H1 (cell line): ENCODE results near the gene CA9. TPM values are rescaled to one million over a fixed set of nuclear protein-coding genes. Genes with fewer than 3 reads are reported as not detected.

Source experiments
- CTCF ChIA-PET: fragments of 300-600 bp; sonication (Branson Sonifier 250); formaldehyde crosslinking; loops from one replicate; lab custom pipeline; 2021; ENCODE audit not compliant: partially characterized antibody; lab: Charles Lee
- POLR2A ChIA-PET: fragments of 300-600 bp; sonication (Branson Sonifier 250); formaldehyde crosslinking; loops from one replicate; lab custom pipeline; 2021; ENCODE audit warnings: inconsistent platforms; ENCODE audit not compliant: partially characterized antibody; lab: Charles Lee
- DNase-seq, 2 experiments: peaks; one replicate each; pipeline versions ENCODE4 v3.0.0 to v3.0.0-alpha.2; 2010 to 2022; ENCODE audit warnings: low spot score in 2 of 2, low read depth in 1 of 2, mixed read lengths in 1 of 2
- FAIRE-seq: peaks from 2 replicates; lab custom pipeline; 2011; peaks lifted over from hg19 to GRCh38; lab: Jason Lieb, UNC
- H2AFZ ChIP-seq: 2 replicates; pipeline ENCODE4 v1.8.1; 2012; ENCODE audit warnings: low read length, inconsistent platforms
- H2AK5ac ChIP-seq: 2 replicates; pipeline ENCODE4 v1.6.1; 2013; ENCODE audit warnings: low read depth, low read length
- H2BK120ac ChIP-seq: replicated peaks from 2 replicates; pipeline ENCODE3; 2013; ENCODE audit warnings: low read depth, low read length, inconsistent platforms
- H2BK12ac ChIP-seq: 2 replicates; pipeline ENCODE4 v1.6.1; 2013; ENCODE audit warnings: low read depth, low read length
- H2BK15ac ChIP-seq: 2 replicates; pipeline ENCODE4 v1.6.1; 2013; ENCODE audit warnings: low read length
- H2BK20ac ChIP-seq: 2 replicates; pipeline ENCODE4 v1.6.1; 2013; ENCODE audit warnings: low read length
- H2BK5ac ChIP-seq: 2 replicates; pipeline ENCODE4 v1.6.1; 2013; ENCODE audit warnings: low read depth, low read length
- H3K14ac ChIP-seq: 2 replicates; pipeline ENCODE4 v1.6.1; 2013; ENCODE audit warnings: inconsistent platforms; ENCODE audit not compliant: insufficient read length
- H3K18ac ChIP-seq: 2 replicates; pipeline ENCODE4 v1.6.1; 2013; ENCODE audit warnings: low read length; ENCODE audit errors: extremely low read depth
- H3K23ac ChIP-seq: 2 replicates; pipeline ENCODE4 v1.6.1; 2013; ENCODE audit warnings: inconsistent platforms; ENCODE audit not compliant: insufficient read length
- H3K23me2 ChIP-seq: 2 replicates; pipeline ENCODE4 v1.6.1; 2013; ENCODE audit warnings: low read depth, low read length
- H3K27ac ChIP-seq: 2 replicates; pipeline ENCODE4 v1.6.1; 2011; ENCODE audit warnings: low read depth, low read length, inconsistent platforms
- H3K27me3 ChIP-seq, 4 experiments: replicated peaks in 1 of 4; 1 replicate in 1 of 4; 2 replicates in 3 of 4; pipeline versions ENCODE4 v1.6.1 to v1.8.1; 2011 to 2013; ENCODE audit warnings: low read length in 3 of 4, mild to moderate bottlenecking in 3 of 4, inconsistent platforms in 2 of 4, mixed read lengths in 2 of 4, moderate library complexity in 1 of 4; ENCODE audit not compliant: control insufficient read depth in 3 of 4, insufficient read depth in 3 of 4; ENCODE audit errors: extremely low read depth in 1 of 4
- H3K36me3 ChIP-seq, 4 experiments: 2 replicates each; pipeline versions ENCODE4 v1.6.1 to v1.8.1; 2011 to 2013; ENCODE audit warnings: mild to moderate bottlenecking in 4 of 4, low read length in 3 of 4, moderate library complexity in 2 of 4, control low read depth in 1 of 4, inconsistent platforms in 1 of 4; ENCODE audit not compliant: insufficient read depth in 4 of 4, control insufficient read depth in 2 of 4
- H3K4ac ChIP-seq: replicated peaks from 2 replicates; pipeline ENCODE3; 2013; ENCODE audit warnings: low read length, low read depth, mixed read lengths, inconsistent platforms; ENCODE audit not compliant: insufficient read length
- H3K4me1 ChIP-seq, 4 experiments: replicated peaks in 1 of 4; 1 replicate in 1 of 4; 2 replicates in 3 of 4; pipeline versions ENCODE4 v1.6.1 to v1.8.1; 2011 to 2013; ENCODE audit warnings: low read length in 3 of 4, inconsistent platforms in 2 of 4, mixed read lengths in 1 of 4; ENCODE audit not compliant: insufficient read depth in 4 of 4, control insufficient read depth in 3 of 4
- H3K4me2 ChIP-seq, 2 experiments: 2 replicates each; pipeline versions ENCODE4 v1.6.1 to v1.8.1; 2011 to 2013; ENCODE audit warnings: low read depth in 2 of 2, low read length in 2 of 2, control low read depth in 1 of 2, inconsistent platforms in 1 of 2, mild to moderate bottlenecking in 1 of 2; ENCODE audit not compliant: insufficient read depth in 1 of 2
- H3K4me3 ChIP-seq, 4 experiments: fragments of 200-600, 300-600 bp in 1 of 4; sonication (generic), shearing (Covaris generic), sonication (Bioruptor Twin) in 1 of 4; 2 replicates each; pipeline versions ENCODE4 v1.5.1 to v1.8.1; 2011 to 2016; ENCODE audit warnings: low read length in 4 of 4, low read depth in 3 of 4, control low read depth in 2 of 4, inconsistent platforms in 2 of 4, mild to moderate bottlenecking in 2 of 4, mixed read lengths in 1 of 4, moderate library complexity in 1 of 4; ENCODE audit not compliant: insufficient read depth in 2 of 4; ENCODE audit errors: extremely low read depth in 1 of 4
- H3K56ac ChIP-seq: replicated peaks from 2 replicates; pipeline ENCODE3; 2013; ENCODE audit warnings: low read depth, mild to moderate bottlenecking, mixed read lengths, low read length, inconsistent platforms; ENCODE audit not compliant: insufficient read length
- H3K79me1 ChIP-seq: 2 replicates; pipeline ENCODE4 v1.6.1; 2013; ENCODE audit warnings: low read depth, low read length, control low read depth
- H3K79me2 ChIP-seq, 2 experiments: 2 replicates each; pipeline versions ENCODE4 v1.6.1 to v1.8.1; 2012 to 2013; ENCODE audit warnings: low read length in 2 of 2, mild to moderate bottlenecking in 2 of 2, inconsistent platforms in 1 of 2; ENCODE audit not compliant: insufficient read depth in 2 of 2, control insufficient read depth in 1 of 2
- H3K9ac ChIP-seq, 4 experiments: replicated peaks in 1 of 4; 1 replicate in 1 of 4; 2 replicates in 3 of 4; pipeline versions ENCODE4 v1.6.1 to v1.8.1; 2011 to 2013; ENCODE audit warnings: low read depth in 3 of 4, low read length in 3 of 4, control low read depth in 2 of 4, mild to moderate bottlenecking in 2 of 4, moderate library complexity in 2 of 4, inconsistent platforms in 1 of 4; ENCODE audit errors: extremely low read depth in 1 of 4
- H3K9me3 ChIP-seq, 2 experiments: 2 replicates each; pipeline versions ENCODE4 v1.6.1 to v1.8.1; 2012 to 2013; ENCODE audit warnings: mild to moderate bottlenecking in 2 of 2, moderate library complexity in 2 of 2, control low read depth in 1 of 2, inconsistent platforms in 1 of 2, low read depth in 1 of 2, low read length in 1 of 2, mixed read lengths in 1 of 2; ENCODE audit not compliant: insufficient read depth in 2 of 2
- H4K20me1 ChIP-seq, 2 experiments: replicated peaks in 1 of 2; 2 replicates each; pipeline versions ENCODE3 to v1.8.1; 2011 to 2013; ENCODE audit warnings: inconsistent platforms in 2 of 2, low read length in 2 of 2, mild to moderate bottlenecking in 1 of 2; ENCODE audit not compliant: insufficient read depth in 2 of 2, control insufficient read depth in 1 of 2
- H4K5ac ChIP-seq: 2 replicates; pipeline ENCODE4 v1.6.1; 2013; ENCODE audit warnings: low read length, low read depth, mixed read lengths, inconsistent platforms; ENCODE audit not compliant: insufficient read length
- H4K8ac ChIP-seq: 2 replicates; pipeline ENCODE4 v1.8.0; 2013; ENCODE audit warnings: mild to moderate bottlenecking, moderate library complexity, low read length, inconsistent platforms; ENCODE audit not compliant: insufficient read depth; ENCODE audit errors: extremely low read depth
- H4K91ac ChIP-seq: replicated peaks from 2 replicates; pipeline ENCODE3; 2013; ENCODE audit warnings: low read length, mixed read lengths, inconsistent platforms; ENCODE audit not compliant: insufficient read length
- CHD1 ChIP-seq: IDR thresholded peaks from 2 replicates; pipeline ENCODE4 v1.6.1; 2012; ENCODE audit warnings: low read depth, low read length, improper control_type of control experiment
- EZH2 ChIP-seq: fragments of 200-600 bp; sonication (generic); IDR thresholded peaks from 2 replicates; pipeline ENCODE4 v1.7.1; 2012; ENCODE audit warnings: low read depth, mild to moderate bottlenecking, moderate library complexity, low read length, inconsistent platforms; ENCODE audit not compliant: severe bottlenecking
- GTF2F1 ChIP-seq: IDR thresholded peaks from 2 replicates; pipeline ENCODE4 v1.6.1; 2012; ENCODE audit warnings: low read depth, low read length, improper control_type of control experiment, borderline replicate concordance
- JUND ChIP-seq: IDR thresholded peaks from 2 replicates; pipeline ENCODE4 v1.6.1; 2011; ENCODE audit warnings: mild to moderate bottlenecking, improper control_type of control experiment, low read length
- POLR2A ChIP-seq, 2 experiments: IDR thresholded peaks; 1 replicate in 1 of 2; 2 replicates in 1 of 2; pipeline ENCODE4 v1.6.1; 2011; ENCODE audit warnings: low read depth in 2 of 2, low read length in 2 of 2, mild to moderate bottlenecking in 2 of 2; ENCODE audit errors: control extremely low read depth in 1 of 2
- RAD21 ChIP-seq, 2 experiments: IDR thresholded peaks in 1 of 2; conservative IDR thresholded peaks in 1 of 2; 2 replicates each; pipeline ENCODE4 v1.6.1; 2011; ENCODE audit warnings: low read depth in 2 of 2, low read length in 2 of 2, improper control_type of control experiment in 1 of 2, inconsistent platforms in 1 of 2, mild to moderate bottlenecking in 1 of 2, moderate library complexity in 1 of 2
- SP1 ChIP-seq: IDR thresholded peaks from 2 replicates; pipeline ENCODE4 v1.6.1; 2011; ENCODE audit warnings: low read depth, low read length
- TAF7 ChIP-seq: optimal IDR thresholded peaks from 2 replicates; pipeline ENCODE3; 2011; ENCODE audit warnings: low read depth, mild to moderate bottlenecking, inconsistent platforms, low read length, moderate library complexity, borderline replicate concordance
- WGBS, 2 experiments: shearing (Covaris generic) in 1 of 2; methylation state at CpG; one replicate each; pipeline versions ENCODE4 v1.1.6 to v1.1.7; 2013 to 2015; ENCODE audit warnings: low lambda C conversion rate in 2 of 2, mixed read lengths in 2 of 2, inconsistent platforms in 1 of 2, low coverage in 1 of 2, missing lambda C conversion rate in 1 of 2; ENCODE audit not compliant: insufficient replicate concordance in 2 of 2, insufficient coverage in 1 of 2, insufficient read length in 1 of 2; ENCODE audit errors: extremely low coverage in 1 of 2, missing lambda C conversion rate in 1 of 2; 5-methylcytosine and 5-hydroxymethylcytosine counted together
- polyA plus RNA-seq, 7 experiments: library from polyadenylated mRNA; depleted of rRNA in 3 of 7; stranded (reverse) in 5 of 7; unstranded in 2 of 7; fragments of >200 nt in 5 of 7; fragments of 200-250 nt in 2 of 7; gene quantifications; 1 replicate in 5 of 7; 2 replicates in 1 of 7; 4 replicates in 1 of 7; pipeline versions ENCODE4 v1.2.1 to v1.2.3, GENCODE V29; 2011 to 2013; ENCODE audit warnings: missing spikeins in 2 of 7, mixed read lengths in 2 of 7
- total RNA-seq: library from RNA; stranded (reverse); fragmentation: NEBNext Ultra II Directional; extraction: Animal tissue kit (Norgen Biotek cat#: 25700); gene quantifications from 2 replicates; pipeline ENCODE4 v1.2.1, GENCODE V29; 2021

The CA9 gene
- total and polyA plus RNA-seq, 2 of the 8 experiments (the other 6 are each of a cell fraction or from before 2014, with no cell fraction given) = 1.3 to 1.8 TPM

DNA sequence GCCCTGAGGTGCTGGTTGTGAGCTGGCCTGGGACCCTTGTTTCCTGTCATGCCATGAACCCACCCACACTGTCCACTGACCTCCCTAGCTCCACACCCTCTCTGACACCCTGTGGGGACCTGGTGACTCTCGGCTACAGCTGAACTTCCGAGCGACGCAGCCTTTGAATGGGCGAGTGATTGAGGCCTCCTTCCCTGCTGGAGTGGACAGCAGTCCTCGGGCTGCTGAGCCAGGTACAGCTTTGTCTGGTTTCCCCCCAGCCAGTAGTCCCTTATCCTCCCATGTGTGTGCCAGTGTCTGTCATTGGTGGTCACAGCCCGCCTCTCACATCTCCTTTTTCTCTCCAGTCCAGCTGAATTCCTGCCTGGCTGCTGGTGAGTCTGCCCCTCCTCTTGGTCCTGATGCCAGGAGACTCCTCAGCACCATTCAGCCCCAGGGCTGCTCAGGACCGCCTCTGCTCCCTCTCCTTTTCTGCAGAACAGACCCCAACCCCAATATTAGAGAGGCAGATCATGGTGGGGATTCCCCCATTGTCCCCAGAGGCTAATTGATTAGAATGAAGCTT is 6.1 kb downstream of the CA9 start:
- POLR2A ChIA-PET = interaction anchor here (0.7 to 8.4 kb wide), 11 partner anchors 8 to 61 kb away, joined by 3 to 55 read pairs (median 4); partner anchors contain the start of genes ARHGEF39, CREB3, TLN1 and TPM2
- H2BK120ac ChIP-seq = no peak overlapping the region
- peaks cover 8 to 30% (median 20%) of the 10 kb centered on the region in 4 experiments; a peak in 6 of 8 replicates for H3K36me3 ChIP-seq
- H2BK15ac ChIP-seq = no peak overlapping the region
- no peak overlapping the region for H3K4me3 ChIP-seq
- no peak overlapping the region for H3K56ac ChIP-seq
- peaks cover 2 to 6% of the 10 kb centered on the region in 2 experiments for H4K20me1 ChIP-seq
- no peak for DNase-seq
- TF ChIP-seq GTF2F1 (no peak), POLR2A (IDR thresholded peaks at IDR 0.05; ENCODE audit: control extremely low read depth in 1 of 2, low read depth in 2 of 2, low read length in 2 of 2) (no peak), TAF7 (no peak), EZH2 (no peak), JUND (no peak), CHD1 (no peak), RAD21 (IDR thresholded peaks at IDR 0.05 in 1 of 2, conservative IDR thresholded peaks at IDR 0.05 in 1 of 2; ENCODE audit: low read depth in 2 of 2, low read length in 2 of 2) (no peak), SP1 (no peak)
- H3K79me1 ChIP-seq = no peaks in the 10 kb centered on the region
- H2BK5ac ChIP-seq = no peak overlapping the region
- H3K4me1 ChIP-seq = peaks cover 0 to 12% (median 4%) of the 10 kb centered on the region in 4 experiments; a peak in 5 of 7 replicates
- H3K18ac ChIP-seq = no peak overlapping the region
- no peaks in the 10 kb centered on the region for H3K9me3 ChIP-seq
- no peak overlapping the region for H4K8ac ChIP-seq
- H2BK20ac ChIP-seq = no peak overlapping the region
- H2BK12ac ChIP-seq = no peak overlapping the region
- H3K9ac ChIP-seq = no peak overlapping the region; a peak in 1 of 7 replicates
- H3K27me3 ChIP-seq = peaks cover 0 to 3% (median 1%) of the 10 kb centered on the region in 4 experiments; a peak in 3 of 7 replicates
- 95% methylated on average over 8 of the region's 8 CpGs; no CpG with 5 or more reads in 1 of the 2 experiments for WGBS, 2 experiments
- no peak overlapping the region for H3K4me2 ChIP-seq
- no peak for FAIRE-seq
- H4K91ac ChIP-seq = no peak overlapping the region
- H2AFZ ChIP-seq = no peak overlapping the region
- no peaks in the 10 kb centered on the region for H3K79me2 ChIP-seq
- CTCF ChIA-PET = interaction anchor here (0.7 to 2.8 kb wide), 14 partner anchors 9 to 227 kb away, joined by 3 to 23 read pairs (median 4); partner anchors contain the start of genes ARHGEF39, CCDC107 and RMRP
- no peak overlapping the region for H3K14ac ChIP-seq
- no peak overlapping the region for H2AK5ac ChIP-seq
- no peak overlapping the region for H3K23ac ChIP-seq
- no peak overlapping the region for H4K5ac ChIP-seq
- no peak overlapping the region for H3K27ac ChIP-seq
- peaks cover 2% of the 10 kb centered on the region; the same call in 1 of the 2 replicates for H3K23me2 ChIP-seq
- no peak overlapping the region for H3K4ac ChIP-seq
